Nucleus accumbens (tissue), 56 donors: Measurements from ENCODE around the gene RNF141.

Source experiments
- DNase-seq, 56 donors: peaks; one replicate each; lab custom pipeline; 2025; lab: John Stamatoyannopoulos, UW

Gene RNF141

DNA sequence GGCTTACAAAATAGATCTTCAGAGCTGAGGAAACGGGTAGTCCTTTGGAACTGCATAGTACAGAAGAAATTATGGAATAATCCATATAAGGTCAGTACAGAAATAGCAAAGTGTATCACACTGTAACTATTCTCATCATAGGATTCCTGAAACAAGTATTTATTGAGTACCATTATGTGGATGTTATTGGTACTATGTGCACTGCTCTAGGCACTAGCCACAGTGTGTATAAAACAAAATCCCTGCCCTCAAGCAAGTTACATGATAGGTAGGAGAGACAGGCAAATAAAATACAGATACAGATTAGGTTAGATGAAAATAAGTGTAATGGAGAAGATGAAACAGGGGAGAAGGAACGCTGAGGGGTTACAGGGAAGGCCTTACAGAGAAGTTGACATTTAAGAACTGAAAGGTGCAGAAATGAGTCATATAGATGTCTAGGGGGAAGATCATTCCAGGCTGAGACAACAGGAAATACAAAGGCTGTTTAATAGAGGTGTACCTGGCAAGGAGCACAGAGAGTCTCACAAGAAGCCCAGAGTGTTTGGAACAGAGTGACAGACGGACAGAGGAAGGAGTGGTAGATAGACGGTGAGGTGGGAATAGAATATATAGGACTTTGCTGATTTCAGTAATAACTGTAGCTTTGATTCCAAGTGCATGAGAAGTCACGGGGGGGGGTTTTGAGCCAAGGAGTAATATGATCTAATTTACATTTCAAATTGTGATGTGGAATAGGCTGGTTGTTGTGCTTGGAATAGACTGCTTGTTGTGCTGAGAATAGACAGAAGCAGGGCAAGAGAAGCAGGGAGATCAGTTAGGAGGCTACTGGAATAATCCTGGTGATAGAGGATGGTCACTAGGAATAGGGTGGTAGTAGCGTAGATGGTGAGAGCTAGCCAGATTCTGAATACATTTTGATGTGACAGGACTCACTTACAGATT lies 13.7 kb downstream of the RNF141 start:
- DNase-seq = peak in 24 of 56 donors; percentile 13 to 63 (median 33)

DNA sequence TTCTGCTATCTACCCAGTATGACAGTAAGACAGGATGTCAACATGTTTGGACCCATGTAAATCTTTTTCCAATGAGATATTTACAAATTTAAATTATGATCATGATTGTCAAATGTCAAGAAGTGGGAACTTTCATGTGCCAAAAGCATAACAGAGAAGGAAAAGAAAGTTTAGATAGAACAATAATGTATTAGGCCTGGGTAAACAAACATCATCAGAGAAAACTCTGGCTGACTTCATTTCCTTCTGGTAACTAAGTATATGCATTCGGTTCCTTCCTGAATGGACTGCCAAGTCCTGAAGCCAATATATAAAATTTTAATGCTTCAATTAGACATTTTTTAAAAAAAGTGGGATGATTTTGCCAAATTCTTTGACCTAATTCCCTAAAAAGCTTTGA lies 16.5 kb downstream of the RNF141 start:
- no peak for DNase-seq

DNA sequence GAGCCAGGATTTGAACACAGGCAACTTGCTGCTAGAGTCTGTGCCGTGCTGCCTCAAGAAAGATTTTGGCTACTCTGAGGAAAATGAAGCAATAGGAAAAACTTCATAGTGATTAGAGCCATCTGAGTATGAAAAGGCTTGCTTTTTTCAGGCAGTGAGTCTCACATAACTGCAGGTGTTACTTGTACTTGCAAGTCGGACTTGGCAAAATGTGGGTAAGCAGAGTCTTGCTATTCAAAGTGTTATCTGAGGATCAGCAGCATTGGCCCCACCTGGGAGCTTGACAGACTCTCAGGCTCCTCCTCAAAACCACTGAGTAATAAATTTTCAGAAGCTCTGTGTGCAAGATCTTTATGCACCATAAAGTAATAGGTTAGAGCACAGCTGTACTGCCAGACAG lies 18.1 kb downstream of the RNF141 start:
- no peak for DNase-seq

DNA sequence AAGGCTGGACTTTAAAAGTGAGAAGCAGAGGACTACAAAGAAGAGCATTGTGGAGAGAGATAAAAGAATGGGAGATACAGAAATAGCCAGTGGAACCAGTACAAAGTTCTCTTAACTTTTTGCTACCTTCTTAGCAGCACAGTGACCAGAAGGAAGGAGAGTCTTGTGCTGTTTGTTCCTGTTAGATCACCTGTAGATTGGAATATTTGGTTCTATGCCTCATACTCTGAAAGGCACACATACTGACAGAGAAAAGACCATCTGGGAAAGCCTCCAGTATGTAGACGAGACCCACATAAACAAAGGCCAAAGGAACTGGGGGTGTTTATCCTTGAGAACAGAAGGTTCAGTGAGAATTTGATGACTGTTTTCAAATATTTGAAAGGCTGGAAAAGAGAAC lies 18.7 kb downstream of the RNF141 start:
- peak in 1 of 56 donors; percentile 17 for DNase-seq

- DNase-seq = no peak
Observed at GRCh38 chr11:10520562-10520961, 20.4 kb downstream of the RNF141 start.

DNA sequence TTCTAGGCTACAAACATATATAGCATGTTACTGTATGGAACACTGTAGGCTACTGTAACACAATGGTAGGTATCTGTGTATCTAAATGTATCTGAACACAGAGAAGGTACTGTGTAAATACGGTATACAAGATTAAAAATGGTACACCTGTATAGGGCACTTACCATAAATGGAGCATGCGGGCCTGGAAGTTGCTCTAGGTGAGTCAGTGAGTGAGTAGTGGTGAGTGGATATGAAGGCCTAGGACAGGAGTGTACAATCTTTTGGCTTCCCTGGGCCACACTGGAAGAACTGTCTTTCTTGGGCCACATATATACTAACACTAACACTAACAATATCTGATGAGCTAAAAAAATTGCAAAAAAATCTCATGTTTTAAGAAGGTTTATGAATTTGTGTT lies 21.4 kb downstream of the RNF141 start:
- no peak for DNase-seq

DNA sequence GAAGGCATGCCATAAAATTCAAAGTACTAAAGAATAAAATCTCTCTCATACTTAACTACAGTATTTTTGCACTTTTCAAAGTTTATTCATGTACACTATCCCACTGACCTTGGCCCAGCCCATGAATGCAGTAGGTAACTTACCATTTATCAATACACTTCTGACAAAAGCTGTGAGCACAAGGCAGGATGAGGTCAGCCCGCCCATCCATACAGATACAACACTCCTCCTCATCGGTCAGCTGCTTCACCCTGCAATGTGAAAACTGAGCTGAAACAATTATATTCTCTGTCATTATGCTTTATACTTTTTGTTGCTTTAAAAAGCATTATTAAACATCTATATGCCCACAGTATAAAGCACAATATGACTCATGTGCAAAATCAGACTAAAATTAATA lies 22.1 kb downstream of the RNF141 start:
- DNase-seq = no peak

DNA sequence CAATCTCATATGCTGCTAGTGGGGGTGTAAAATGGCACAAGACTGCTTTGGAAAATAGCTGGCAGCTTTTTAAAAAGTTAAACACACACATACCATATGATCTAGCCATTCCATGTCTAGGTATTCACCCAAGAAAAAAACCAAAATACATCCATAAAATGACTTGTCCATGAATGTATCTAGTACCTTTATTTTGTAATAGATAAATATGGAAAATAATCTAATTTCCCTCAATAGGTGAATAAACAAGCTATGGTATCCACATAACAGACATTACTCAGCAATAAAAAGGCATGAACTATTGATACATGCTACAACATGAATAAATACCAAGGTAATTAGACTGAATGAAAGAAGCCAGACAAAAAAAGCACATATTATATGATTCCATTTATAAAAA lies 22.9 kb downstream of the RNF141 start:
- DNase-seq = no peak

DNA sequence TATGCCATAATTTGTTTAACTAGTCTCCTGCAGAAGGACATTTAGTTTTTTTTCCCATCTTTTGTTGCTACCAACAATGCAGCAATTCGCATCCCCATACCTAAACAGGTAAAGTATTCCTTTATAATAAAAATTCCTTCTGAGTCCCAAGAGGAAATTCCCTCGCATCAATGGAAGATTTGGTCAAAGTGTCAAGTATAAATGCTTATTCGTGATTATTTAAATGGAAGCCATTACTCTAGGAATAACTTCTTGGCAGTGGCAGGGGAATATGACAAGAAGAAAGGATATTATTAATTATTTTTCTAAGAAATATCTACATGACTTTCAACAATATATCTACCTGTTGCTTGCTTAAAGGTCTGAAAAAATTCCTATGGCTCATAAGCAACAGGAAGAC lies 25.6 kb downstream of the RNF141 start:
- no peak for DNase-seq

DNA sequence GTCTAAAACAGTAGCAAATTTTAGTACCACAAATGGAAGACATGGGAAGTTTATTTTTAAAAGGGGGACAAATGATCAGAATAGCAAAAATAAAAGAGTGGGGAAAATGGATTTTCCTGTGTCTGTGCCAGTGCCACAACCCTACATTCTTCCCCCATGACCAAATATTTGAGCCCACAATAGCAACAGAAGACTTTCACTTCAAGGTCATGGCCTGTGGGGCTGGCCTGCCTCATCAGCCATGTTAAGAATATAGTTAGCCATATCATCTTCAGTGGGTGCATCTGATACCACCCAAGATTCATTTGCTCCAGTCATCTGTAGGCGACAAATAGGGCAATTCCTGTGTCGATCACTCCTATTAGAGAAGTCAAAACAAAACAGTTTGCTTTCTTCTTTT lies 26.3 kb downstream of the RNF141 start:
- DNase-seq = no peak

DNA sequence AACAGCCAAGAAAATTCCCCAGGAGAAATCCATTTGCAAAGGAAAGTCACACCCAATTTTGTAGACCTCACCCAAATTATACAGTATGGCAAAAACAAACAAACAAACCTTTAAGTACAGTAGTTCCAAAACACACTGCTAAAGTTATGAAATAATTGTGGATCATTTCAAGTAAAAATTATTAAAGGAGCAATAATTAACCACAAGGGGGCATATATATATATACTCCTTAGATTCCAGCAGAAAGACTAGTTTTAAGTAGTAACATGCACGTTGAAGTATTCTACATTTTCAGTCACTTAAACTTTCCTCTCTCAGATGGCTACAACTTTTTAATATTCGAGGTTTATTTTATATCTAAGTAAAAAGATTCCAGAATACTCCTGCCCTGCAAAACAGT lies 26.8 kb downstream of the RNF141 start:
- no peak for DNase-seq

- no peak for DNase-seq
Observed at GRCh38 chr11:10511181-10511621, 29.8 kb downstream of the RNF141 start.

DNA sequence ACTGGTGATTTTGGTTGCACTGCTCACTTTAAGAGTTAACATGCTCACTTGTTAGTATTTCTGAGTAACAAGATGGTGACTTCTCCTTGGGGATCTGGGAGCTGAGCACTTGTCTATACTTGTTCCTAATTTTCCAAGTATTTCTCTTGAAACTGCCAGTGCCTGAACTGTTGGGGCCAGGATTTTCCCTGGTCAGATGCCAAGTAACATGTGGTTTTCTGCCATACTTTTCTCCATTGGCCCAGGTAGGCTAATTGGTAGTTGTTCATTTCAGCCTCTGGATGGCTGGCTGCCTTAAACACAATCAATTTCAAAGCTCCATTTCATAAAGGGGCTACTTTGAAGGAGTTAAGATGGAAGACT lies 35.0 kb downstream of the RNF141 start:
- no peak for DNase-seq

GRCh38 chr11:10505278-10506007 lies 35.5 kb downstream of the RNF141 start:
- DNase-seq = no peak

- DNase-seq = no peak
Observed at GRCh38 chr11:10504490-10504889, 36.5 kb downstream of the RNF141 start.

- no peak for DNase-seq
Observed at GRCh38 chr11:10503777-10504480, 37.1 kb downstream of the RNF141 start.

- no peak for DNase-seq
Observed at GRCh38 chr11:10503221-10503620, 37.8 kb downstream of the RNF141 start.

DNA sequence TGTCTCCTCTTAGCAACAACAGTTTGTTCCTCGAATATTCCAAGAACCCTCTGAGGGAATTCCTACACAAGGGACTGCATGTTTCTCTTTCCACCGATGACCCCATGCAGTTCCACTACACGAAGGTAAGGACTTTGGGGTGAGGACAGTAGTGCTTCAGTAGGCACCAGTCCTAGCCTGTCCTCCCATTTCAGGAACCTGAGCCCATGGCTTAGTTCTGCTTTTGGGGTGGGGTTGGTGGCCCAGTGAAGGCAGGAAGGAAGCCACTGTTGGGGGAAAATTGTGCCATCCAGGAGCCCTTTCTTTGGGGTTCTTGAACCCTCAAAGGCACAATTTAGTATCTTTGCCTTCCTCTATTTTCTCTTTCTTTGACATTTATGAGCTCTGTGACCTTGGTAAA lies 38.2 kb downstream of the RNF141 start:
- DNase-seq = no peak

DNA sequence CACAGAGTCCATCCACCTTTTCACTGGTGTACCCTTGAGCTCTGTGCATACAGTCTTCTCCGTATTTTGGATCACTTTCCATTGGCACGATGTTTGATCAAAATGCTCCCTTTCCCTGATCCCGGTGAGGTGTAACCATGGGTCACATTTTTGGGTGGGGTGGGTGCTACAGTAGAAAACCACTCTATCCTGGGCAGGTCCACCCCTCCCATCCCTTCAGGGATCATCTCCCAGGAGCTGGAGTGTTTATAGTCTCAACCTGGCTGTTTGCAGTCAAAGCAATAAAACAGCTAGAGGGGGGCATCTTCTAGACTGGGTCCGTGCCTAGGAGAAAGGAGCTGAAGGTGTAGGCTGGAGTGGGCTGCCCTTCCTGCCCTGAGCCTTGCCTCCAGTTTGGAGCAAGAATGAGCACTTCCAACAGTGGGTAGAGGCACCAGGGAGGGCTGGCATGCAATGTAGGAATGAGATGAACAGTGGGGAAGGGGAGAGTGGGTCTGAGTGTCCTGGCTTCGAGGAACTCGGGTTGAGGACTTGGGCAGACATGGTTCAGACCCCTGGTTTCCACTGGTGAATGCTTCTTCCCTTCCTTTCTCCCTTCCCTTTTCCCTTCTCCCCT lies 38.8 kb downstream of the RNF141 start:
- DNase-seq = no peak

- no peak for DNase-seq
Observed at GRCh38 chr11:10500757-10501684, 40.0 kb downstream of the RNF141 start.
